RWPE2 (cell line): ENCODE results near the gene DIPK1A.

ENCODE experiments used
- ATAC-seq: fragments of 200-7000 bp; cut with Tn5 transposase; 3 replicates; pipeline ENCODE4 v1.9.1; 2021; ENCODE audit warnings: low read depth
- DNase-seq: peaks from one replicate; pipeline ENCODE4 v3.0.0-alpha.2; 2020; ENCODE audit warnings: low spot score
- H3K27ac ChIP-seq: fragments of 450-650 bp; 2 replicates; pipeline ENCODE4 v1.5.1; 2017; ENCODE audit warnings: mild to moderate bottlenecking; ENCODE audit not compliant: poor library complexity, severe bottlenecking
- H3K27me3 ChIP-seq: fragments of 250-450 bp; sonication (Bioruptor Pico); 2 replicates; pipeline ENCODE4 v1.5.1; 2021; ENCODE audit warnings: mild to moderate bottlenecking, moderate library complexity; ENCODE audit not compliant: insufficient read depth, poor library complexity, severe bottlenecking
- H3K36me3 ChIP-seq: fragments of 250-450 bp; sonication (Bioruptor Pico); 2 replicates; pipeline ENCODE4 v1.5.1; 2020; ENCODE audit warnings: low read depth, mild to moderate bottlenecking, moderate library complexity
- H3K4me1 ChIP-seq: fragments of 250-450 bp; sonication (Bioruptor Pico); 2 replicates; pipeline ENCODE4 v1.5.1; 2021; ENCODE audit warnings: mild to moderate bottlenecking, moderate library complexity; ENCODE audit not compliant: insufficient read depth, poor library complexity, severe bottlenecking
- H3K4me3 ChIP-seq: fragments of 250-450 bp; sonication (Bioruptor Pico); 2 replicates; pipeline ENCODE4 v1.5.1; 2021; ENCODE audit warnings: mild to moderate bottlenecking, moderate library complexity; ENCODE audit not compliant: severe bottlenecking
- H3K9me3 ChIP-seq: fragments of 250-450 bp; sonication (Bioruptor Pico); 2 replicates; pipeline ENCODE4 v1.5.1; 2021; ENCODE audit warnings: mild to moderate bottlenecking, moderate library complexity; ENCODE audit not compliant: severe bottlenecking
- TF ChIP-seq, protein P1 (sequence below): fragments of 450-650 bp; IDR thresholded peaks from one replicate; pipeline ENCODE4 v1.5.1; 2017; ENCODE audit warnings: mild to moderate bottlenecking, moderate library complexity; ENCODE audit not compliant: poor library complexity, severe bottlenecking

DIPK1A gene

GRCh38 chr1:92842082-92843045, 118.9 kb downstream of the DIPK1A start:
- Histone ChIP-seq H3K27me3 (no peaks in the 10 kb centered on the region), H3K36me3 (peaks cover 72% of the 10 kb centered on the region), H3K27ac (no peak overlapping the region), H3K4me3 (no peak overlapping the region), H3K9me3 (no peaks in the 10 kb centered on the region), H3K4me1 (peaks cover 4% of the 10 kb centered on the region)
- DNase-seq (no peak), ATAC-seq (peak; percentile 7; the same call in 1 of the 3 replicates)
- TF ChIP-seq, protein P1, sequence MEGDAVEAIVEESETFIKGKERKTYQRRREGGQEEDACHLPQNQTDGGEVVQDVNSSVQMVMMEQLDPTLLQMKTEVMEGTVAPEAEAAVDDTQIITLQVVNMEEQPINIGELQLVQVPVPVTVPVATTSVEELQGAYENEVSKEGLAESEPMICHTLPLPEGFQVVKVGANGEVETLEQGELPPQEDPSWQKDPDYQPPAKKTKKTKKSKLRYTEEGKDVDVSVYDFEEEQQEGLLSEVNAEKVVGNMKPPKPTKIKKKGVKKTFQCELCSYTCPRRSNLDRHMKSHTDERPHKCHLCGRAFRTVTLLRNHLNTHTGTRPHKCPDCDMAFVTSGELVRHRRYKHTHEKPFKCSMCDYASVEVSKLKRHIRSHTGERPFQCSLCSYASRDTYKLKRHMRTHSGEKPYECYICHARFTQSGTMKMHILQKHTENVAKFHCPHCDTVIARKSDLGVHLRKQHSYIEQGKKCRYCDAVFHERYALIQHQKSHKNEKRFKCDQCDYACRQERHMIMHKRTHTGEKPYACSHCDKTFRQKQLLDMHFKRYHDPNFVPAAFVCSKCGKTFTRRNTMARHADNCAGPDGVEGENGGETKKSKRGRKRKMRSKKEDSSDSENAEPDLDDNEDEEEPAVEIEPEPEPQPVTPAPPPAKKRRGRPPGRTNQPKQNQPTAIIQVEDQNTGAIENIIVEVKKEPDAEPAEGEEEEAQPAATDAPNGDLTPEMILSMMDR, result no peak

GRCh38 chr1:92840600-92840999, 120.7 kb downstream of the DIPK1A start:
- H3K27ac ChIP-seq, result no peak overlapping the region
- peaks cover 90% of the 10 kb centered on the region for H3K36me3 ChIP-seq
- TF ChIP-seq, protein P1, result no peak
- peaks cover 10% of the 10 kb centered on the region for H3K4me1 ChIP-seq
- no peak for DNase-seq
- H3K27me3 ChIP-seq, result no peaks in the 10 kb centered on the region
- no peak for ATAC-seq
- no peak overlapping the region for H3K4me3 ChIP-seq
- H3K9me3 ChIP-seq, result no peaks in the 10 kb centered on the region

- Histone ChIP-seq H3K4me1 (peaks cover 19% of the 10 kb centered on the region), H3K9me3 (no peaks in the 10 kb centered on the region), H3K36me3 (peaks cover 100% of the 10 kb centered on the region), H3K27me3 (no peaks in the 10 kb centered on the region), H3K27ac (no peak overlapping the region), H3K4me3 (no peak overlapping the region)
- DNase-seq, result no peak
- ATAC-seq, result no peak
- TF ChIP-seq, protein P1, result no peak
Observed at GRCh38 chr1:92839442-92839841, 121.8 kb downstream of the DIPK1A start.

DNA sequence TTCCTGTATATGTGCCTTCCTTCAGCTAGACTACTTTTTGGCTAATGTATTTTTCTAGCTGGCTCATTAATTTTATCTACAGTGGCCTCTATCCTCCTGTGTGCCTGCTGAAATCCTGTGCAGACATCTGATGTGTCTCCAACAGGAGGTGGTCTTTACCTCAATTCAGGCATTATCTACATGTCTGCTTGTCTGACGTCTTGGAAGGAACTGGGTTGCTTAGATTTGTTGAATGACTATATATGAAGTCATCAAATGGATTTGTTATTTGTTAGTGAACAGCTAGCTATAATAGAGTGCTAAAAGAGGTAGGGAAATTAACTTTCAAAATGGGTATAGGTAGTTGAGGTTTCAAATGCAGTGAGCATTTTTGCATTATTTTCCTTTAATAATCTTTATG, 122.7 kb downstream of the DIPK1A start:
- no peak for ATAC-seq
- H3K4me3 ChIP-seq, result no peak overlapping the region
- TF ChIP-seq, protein P1, result no peak

GRCh38 chr1:92837062-92837461, 124.2 kb downstream of the DIPK1A start:
- H3K27me3 ChIP-seq, result no peaks in the 10 kb centered on the region
- no peaks in the 10 kb centered on the region for H3K9me3 ChIP-seq
- H3K4me1 ChIP-seq, result peaks cover 31% of the 10 kb centered on the region
- TF ChIP-seq, protein P1, result no peak
- ATAC-seq, result no peak
- no peak for DNase-seq
- no peak overlapping the region for H3K27ac ChIP-seq
- H3K4me3 ChIP-seq, result no peak overlapping the region
- H3K36me3 ChIP-seq, result peaks cover 99% of the 10 kb centered on the region

More for the DNA sequence above, 122.7 kb downstream of the DIPK1A start:
- no peak overlapping the region for H3K27ac ChIP-seq
- no peak for DNase-seq
- no peaks in the 10 kb centered on the region for H3K27me3 ChIP-seq
- peaks cover 28% of the 10 kb centered on the region for H3K4me1 ChIP-seq
- no peaks in the 10 kb centered on the region for H3K9me3 ChIP-seq
- H3K36me3 ChIP-seq, result peaks cover 100% of the 10 kb centered on the region
